Psoas muscle (tissue), 8 donors: ENCODE data around the gene PPP1R16B. TPM values are rescaled to one million over a fixed set of nuclear protein-coding genes. Genes with fewer than 3 reads are reported as not detected.

ENCODE experiments used
- ATAC-seq, 4 donors: fragments of 200-7000 bp; cut with Tn5 transposase; one replicate each; pipeline ENCODE4 v1.9.1; 2020; ENCODE audit warnings: moderate library complexity in 3 of 4, mild to moderate bottlenecking in 2 of 4
- DNase-seq, 2 donors: peaks; one replicate each; pipeline ENCODE4 v3.0.0-alpha.2; 2020
- H3K27ac ChIP-seq: fragments of 200-600 bp; one replicate; pipeline ENCODE4 v1.8.0; 2022
- H3K27me3 ChIP-seq, 3 donors: fragments of 200-600 bp in 1 of 3; one replicate each; pipeline versions ENCODE4 v1.6.1 to v1.8.0; 2013 to 2022; ENCODE audit warnings: low read length in 2 of 3, mild to moderate bottlenecking in 2 of 3, moderate library complexity in 1 of 3; ENCODE audit not compliant: insufficient read depth in 3 of 3
- H3K36me3 ChIP-seq, 2 donors: fragments of 200-600 bp in 1 of 2; one replicate each; pipeline versions ENCODE4 v1.6.1 to v1.8.0; 2013 to 2022; ENCODE audit warnings: low read depth in 1 of 2, mild to moderate bottlenecking in 1 of 2, moderate library complexity in 1 of 2; ENCODE audit not compliant: insufficient read depth in 1 of 2
- H3K4me1 ChIP-seq: fragments of 200-600 bp; one replicate; pipeline ENCODE4 v1.8.0; 2022
- H3K4me3 ChIP-seq: fragments of 200-600 bp; one replicate; pipeline ENCODE4 v1.8.0; 2022; ENCODE audit warnings: mild to moderate bottlenecking
- H3K9me3 ChIP-seq: fragments of 200-600 bp; one replicate; pipeline ENCODE4 v1.8.0; 2022
- WGBS, 3 donors: extraction: QIAGEN DNeasy Blood & Tissue Kit; methylation state at CpG; one replicate each; pipeline versions ENCODE4 v1.1.6 to v1.1.7; 2013; 5-methylcytosine and 5-hydroxymethylcytosine counted together
- intact Hi-C, 2 donors: fragments of 100-400 bp; cut with DNase I; formaldehyde crosslinking; loops; one replicate each; pipeline versions ENCODE4 v1.11.0 to v1.14.2; 2022
- polyA plus RNA-seq, 3 donors: library from polyadenylated mRNA; stranded (reverse); fragments of 200-250 nt; gene quantifications; one replicate each; pipeline ENCODE4 v1.2.3, GENCODE V29; 2013
- total RNA-seq, 4 donors: library from RNA; stranded (reverse); fragmentation: NEBNext Ultra II Directional in 2 of 4; extraction: Animal tissue kit (Norgen Biotek cat#: 25700) in 2 of 4; gene quantifications; one replicate each; pipeline versions ENCODE4 v1.2.1 to v1.2.4, GENCODE V29; 2021 to 2023
- TF ChIP-seq, protein P1 (sequence below): fragments of 200-600 bp; IDR thresholded peaks from one replicate; pipeline ENCODE4 v1.8.0; 2022; ENCODE audit warnings: antibody characterized with exemption
- donor health status: healthy with polysubstance abuse.
- donor health status: DM: no; HTN: no; CAD: no; lungs with moderate emphysema.
- donor health status: Bipolar disorder and iron deficiency.
- donor health status: healthy.
- donor health status: DM: yes; HTN: yes; CAD: no.
- donor health status: DM: no; HTN: no; CAD: no.
- donor health status: DM: no; HTN: no; CAD: no.
- donor health status: DM: yes; HTN: yes; CAD: no.

Gene PPP1R16B
- total and polyA plus RNA-seq, 7 donors: 1.6 to 5.2 (median 4.1) TPM

DNA sequence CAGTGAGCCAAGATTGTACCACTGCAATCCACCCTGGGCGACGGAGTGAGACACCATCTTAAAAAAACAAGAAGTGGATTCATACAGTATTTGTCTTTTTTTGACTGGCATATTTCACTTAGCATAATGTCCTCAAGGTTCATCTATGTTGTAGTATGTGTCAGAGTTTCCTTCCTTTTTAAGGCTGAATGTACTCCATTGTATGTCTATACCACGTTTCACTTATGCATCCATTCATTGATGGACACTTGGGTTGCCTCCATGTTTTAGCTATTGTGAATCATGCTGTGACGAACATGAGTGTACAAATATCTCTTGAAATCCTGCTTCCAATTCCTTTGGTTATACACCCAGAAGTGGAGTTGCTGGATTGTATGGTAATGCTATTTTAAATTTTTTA lies 91.8 kb downstream of the PPP1R16B start:
- no peak overlapping the region for H3K27ac ChIP-seq
- H3K27me3 ChIP-seq: peaks cover 0 to 17% (median 1%) of the 10 kb centered on the region in 3 donors
- H3K4me1 ChIP-seq: no peaks in the 10 kb centered on the region
- intact Hi-C loops: loop anchor here in 1 of 2 donors (10.0 kb wide), 1 partner anchor 92 kb away; the partner anchor contains the start of gene PPP1R16B
- H3K9me3 ChIP-seq: no peaks in the 10 kb centered on the region
- ATAC-seq (no peak), DNase-seq (no peak)
- no peaks in the 10 kb centered on the region for H3K36me3 ChIP-seq
- TF ChIP-seq, protein P1, sequence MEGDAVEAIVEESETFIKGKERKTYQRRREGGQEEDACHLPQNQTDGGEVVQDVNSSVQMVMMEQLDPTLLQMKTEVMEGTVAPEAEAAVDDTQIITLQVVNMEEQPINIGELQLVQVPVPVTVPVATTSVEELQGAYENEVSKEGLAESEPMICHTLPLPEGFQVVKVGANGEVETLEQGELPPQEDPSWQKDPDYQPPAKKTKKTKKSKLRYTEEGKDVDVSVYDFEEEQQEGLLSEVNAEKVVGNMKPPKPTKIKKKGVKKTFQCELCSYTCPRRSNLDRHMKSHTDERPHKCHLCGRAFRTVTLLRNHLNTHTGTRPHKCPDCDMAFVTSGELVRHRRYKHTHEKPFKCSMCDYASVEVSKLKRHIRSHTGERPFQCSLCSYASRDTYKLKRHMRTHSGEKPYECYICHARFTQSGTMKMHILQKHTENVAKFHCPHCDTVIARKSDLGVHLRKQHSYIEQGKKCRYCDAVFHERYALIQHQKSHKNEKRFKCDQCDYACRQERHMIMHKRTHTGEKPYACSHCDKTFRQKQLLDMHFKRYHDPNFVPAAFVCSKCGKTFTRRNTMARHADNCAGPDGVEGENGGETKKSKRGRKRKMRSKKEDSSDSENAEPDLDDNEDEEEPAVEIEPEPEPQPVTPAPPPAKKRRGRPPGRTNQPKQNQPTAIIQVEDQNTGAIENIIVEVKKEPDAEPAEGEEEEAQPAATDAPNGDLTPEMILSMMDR: no peak
- WGBS, 3 donors: 81 to 82% (median 81%) methylated on average over 4 of the region's 4 CpGs
- H3K4me3 ChIP-seq: no peak overlapping the region

DNA sequence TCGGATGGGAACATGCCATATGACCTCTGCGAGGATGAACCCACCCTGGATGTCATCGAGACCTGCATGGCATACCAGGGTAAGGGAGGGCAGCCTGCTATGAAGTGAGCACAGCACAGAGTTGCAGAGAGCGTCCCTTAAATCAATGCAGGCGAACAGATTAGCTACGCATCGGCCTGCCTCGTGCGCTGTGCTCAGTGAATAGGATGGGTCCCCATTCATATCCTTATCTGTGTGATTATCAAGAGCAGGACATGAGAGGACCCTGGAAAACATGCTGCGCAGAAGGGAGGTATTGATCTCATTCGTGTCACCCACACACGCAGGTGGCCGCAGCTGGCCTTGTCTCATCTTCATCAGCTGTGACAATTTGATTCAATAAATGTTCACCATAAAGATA lies 95.1 kb downstream of the PPP1R16B start:
- ATAC-seq (no peak), DNase-seq (no peak)
- intact Hi-C loops: no loop called here
- Histone ChIP-seq H3K36me3 (no peaks in the 10 kb centered on the region), H3K4me3 (no peak overlapping the region), H3K27ac (no peak overlapping the region), H3K27me3 (peaks cover 0 to 13% (median 2%) of the 10 kb centered on the region in 3 donors), H3K9me3 (peaks cover 8% of the 10 kb centered on the region), H3K4me1 (no peaks in the 10 kb centered on the region)
- TF ChIP-seq, protein P1: no peak
- WGBS, 3 donors: 71 to 77% (median 74%) methylated on average over 13 of the region's 13 CpGs

- TF ChIP-seq, protein P1: no peak
- Histone ChIP-seq H3K4me1 (no peaks in the 10 kb centered on the region), H3K9me3 (peaks cover 8% of the 10 kb centered on the region), H3K36me3 (no peaks in the 10 kb centered on the region), H3K27ac (no peak overlapping the region), H3K4me3 (no peak overlapping the region), H3K27me3 (peaks cover 0 to 10% (median 2%) of the 10 kb centered on the region in 3 donors)
- DNase-seq: no peak
- 89 to 90% (median 89%) methylated on average over 8 of the region's 8 CpGs for WGBS, 3 donors
- no peak for ATAC-seq
- intact Hi-C loops: no loop called here
These were observed 97.1 kb downstream of the PPP1R16B start for GRCh38 chr20:38902601-38903000.

- no peaks in the 10 kb centered on the region for H3K4me1 ChIP-seq
- 40 to 65% (median 46%) methylated on average over 5 of the region's 5 CpGs for WGBS, 3 donors
- no peaks in the 10 kb centered on the region for H3K36me3 ChIP-seq
- H3K27ac ChIP-seq: no peak overlapping the region
- intact Hi-C loops: no loop called here
- H3K4me3 ChIP-seq: no peak overlapping the region
- H3K9me3 ChIP-seq: peaks cover 8% of the 10 kb centered on the region
- TF ChIP-seq, protein P1: no peak
- no peak for DNase-seq
- H3K27me3 ChIP-seq: peaks cover 0 to 7% (median 2%) of the 10 kb centered on the region in 3 donors
- no peak for ATAC-seq
These were observed 97.8 kb downstream of the PPP1R16B start for GRCh38 chr20:38903335-38903734.

GRCh38 chr20:38905375-38905774 lies 99.9 kb downstream of the PPP1R16B start:
- no peak for DNase-seq
- no peak overlapping the region for H3K27ac ChIP-seq
- no peaks in the 10 kb centered on the region for H3K4me1 ChIP-seq
- WGBS, 3 donors: 38 to 97% (median 54%) methylated on average over 1 of the region's 1 CpG
- H3K4me3 ChIP-seq: no peak overlapping the region
- H3K36me3 ChIP-seq: no peaks in the 10 kb centered on the region
- H3K9me3 ChIP-seq: peaks cover 8% of the 10 kb centered on the region
- intact Hi-C loops: no loop called here
- ATAC-seq: no peak
- peaks cover 0 to 5% (median 2%) of the 10 kb centered on the region in 3 donors for H3K27me3 ChIP-seq
- TF ChIP-seq, protein P1: no peak
